Tibial nerve (tissue), 3 donors: ENCODE measurements around the gene PRKCE.

Source experiments
- CTCF ChIP-seq, 5 experiments: fragments of 200-600 bp in 3 of 5; fragments of 450-650 bp in 2 of 5; sonication (generic) in 3 of 5; IDR thresholded peaks; one replicate each; pipeline ENCODE4 v1.5.1; 2016 to 2019; ENCODE audit warnings: antibody characterized with exemption in 5 of 5, mild to moderate bottlenecking in 3 of 5, moderate library complexity in 2 of 5
- POLR2A ChIP-seq, 2 donors: fragments of 450-650 bp; IDR thresholded peaks; one replicate each; pipeline ENCODE4 v1.6.1; 2017; ENCODE audit warnings: antibody characterized with exemption in 2 of 2, mild to moderate bottlenecking in 2 of 2, moderate library complexity in 2 of 2

- no peak for TF ChIP-seq CTCF (IDR thresholded peaks at IDR 0.05)
- TF ChIP-seq POLR2A (IDR thresholded peaks at IDR 0.05): no peak
Observed at GRCh38 chr2:46184794-46185583, 533.5 kb downstream of the PRKCE start.
